ENCODE data around the gene PPM1G.
A peak's percentile ranks its signal among the peaks of the same experiment; 100 is the strongest.

PPM1G gene

GRCh38 chr2:27373567-27373966 is 35.8 kb downstream of the PPM1G start:
- no peak overlapping the region for H3K27ac ChIP-seq (replicated peaks)
- no peak for DNase-seq (ENCODE audit: low read depth in 1 of 2, low spot score in 1 of 2)
- H3K27me3 ChIP-seq (ENCODE audit: insufficient read depth, poor library complexity, severe bottlenecking): no peaks in the 10 kb centered on the region
- no peak overlapping the region for H3K4me3 ChIP-seq (replicated peaks; ENCODE audit: insufficient read depth, low read length)
- TF ChIP-seq, protein P1, sequence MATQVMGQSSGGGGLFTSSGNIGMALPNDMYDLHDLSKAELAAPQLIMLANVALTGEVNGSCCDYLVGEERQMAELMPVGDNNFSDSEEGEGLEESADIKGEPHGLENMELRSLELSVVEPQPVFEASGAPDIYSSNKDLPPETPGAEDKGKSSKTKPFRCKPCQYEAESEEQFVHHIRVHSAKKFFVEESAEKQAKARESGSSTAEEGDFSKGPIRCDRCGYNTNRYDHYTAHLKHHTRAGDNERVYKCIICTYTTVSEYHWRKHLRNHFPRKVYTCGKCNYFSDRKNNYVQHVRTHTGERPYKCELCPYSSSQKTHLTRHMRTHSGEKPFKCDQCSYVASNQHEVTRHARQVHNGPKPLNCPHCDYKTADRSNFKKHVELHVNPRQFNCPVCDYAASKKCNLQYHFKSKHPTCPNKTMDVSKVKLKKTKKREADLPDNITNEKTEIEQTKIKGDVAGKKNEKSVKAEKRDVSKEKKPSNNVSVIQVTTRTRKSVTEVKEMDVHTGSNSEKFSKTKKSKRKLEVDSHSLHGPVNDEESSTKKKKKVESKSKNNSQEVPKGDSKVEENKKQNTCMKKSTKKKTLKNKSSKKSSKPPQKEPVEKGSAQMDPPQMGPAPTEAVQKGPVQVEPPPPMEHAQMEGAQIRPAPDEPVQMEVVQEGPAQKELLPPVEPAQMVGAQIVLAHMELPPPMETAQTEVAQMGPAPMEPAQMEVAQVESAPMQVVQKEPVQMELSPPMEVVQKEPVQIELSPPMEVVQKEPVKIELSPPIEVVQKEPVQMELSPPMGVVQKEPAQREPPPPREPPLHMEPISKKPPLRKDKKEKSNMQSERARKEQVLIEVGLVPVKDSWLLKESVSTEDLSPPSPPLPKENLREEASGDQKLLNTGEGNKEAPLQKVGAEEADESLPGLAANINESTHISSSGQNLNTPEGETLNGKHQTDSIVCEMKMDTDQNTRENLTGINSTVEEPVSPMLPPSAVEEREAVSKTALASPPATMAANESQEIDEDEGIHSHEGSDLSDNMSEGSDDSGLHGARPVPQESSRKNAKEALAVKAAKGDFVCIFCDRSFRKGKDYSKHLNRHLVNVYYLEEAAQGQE (IDR thresholded peaks at IDR 0.05; ENCODE audit: insufficient replicate concordance, low read depth): no peak
- TF ChIP-seq POLR2AphosphoS5 (IDR thresholded peaks at IDR 0.05; ENCODE audit: low read depth) (no peak), GABPA (IDR thresholded peaks at IDR 0.05; ENCODE audit: low read depth) (no peak), SPI1 (IDR thresholded peaks at IDR 0.05; ENCODE audit: borderline replicate concordance, low read depth) (no peak)
- TF ChIP-seq, protein P2, sequence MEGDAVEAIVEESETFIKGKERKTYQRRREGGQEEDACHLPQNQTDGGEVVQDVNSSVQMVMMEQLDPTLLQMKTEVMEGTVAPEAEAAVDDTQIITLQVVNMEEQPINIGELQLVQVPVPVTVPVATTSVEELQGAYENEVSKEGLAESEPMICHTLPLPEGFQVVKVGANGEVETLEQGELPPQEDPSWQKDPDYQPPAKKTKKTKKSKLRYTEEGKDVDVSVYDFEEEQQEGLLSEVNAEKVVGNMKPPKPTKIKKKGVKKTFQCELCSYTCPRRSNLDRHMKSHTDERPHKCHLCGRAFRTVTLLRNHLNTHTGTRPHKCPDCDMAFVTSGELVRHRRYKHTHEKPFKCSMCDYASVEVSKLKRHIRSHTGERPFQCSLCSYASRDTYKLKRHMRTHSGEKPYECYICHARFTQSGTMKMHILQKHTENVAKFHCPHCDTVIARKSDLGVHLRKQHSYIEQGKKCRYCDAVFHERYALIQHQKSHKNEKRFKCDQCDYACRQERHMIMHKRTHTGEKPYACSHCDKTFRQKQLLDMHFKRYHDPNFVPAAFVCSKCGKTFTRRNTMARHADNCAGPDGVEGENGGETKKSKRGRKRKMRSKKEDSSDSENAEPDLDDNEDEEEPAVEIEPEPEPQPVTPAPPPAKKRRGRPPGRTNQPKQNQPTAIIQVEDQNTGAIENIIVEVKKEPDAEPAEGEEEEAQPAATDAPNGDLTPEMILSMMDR (IDR thresholded peaks at IDR 0.05; ENCODE audit: insufficient read depth, low read length): no peak

DNA sequence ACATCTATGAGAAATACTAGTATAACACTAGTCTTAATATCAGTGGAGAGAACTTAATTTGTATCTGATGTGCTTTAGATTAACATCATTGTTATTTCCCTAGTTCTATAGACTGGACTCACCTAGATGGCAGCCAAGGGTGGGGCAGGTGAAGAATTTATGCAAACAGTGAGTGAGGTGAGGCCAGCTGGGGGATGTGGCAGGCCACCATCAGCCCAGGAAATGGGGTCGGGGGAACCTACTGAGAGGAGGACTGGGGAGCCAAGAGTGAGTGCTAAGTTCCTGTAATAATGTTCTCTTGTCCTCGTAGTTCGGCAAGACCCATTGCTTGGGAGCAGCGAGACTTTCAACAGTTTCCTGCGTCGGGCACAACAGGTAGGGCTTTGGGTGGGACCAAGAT is 36.5 kb downstream of the PPM1G start:
- no peak for TF ChIP-seq SPI1 (IDR thresholded peaks at IDR 0.05; ENCODE audit: borderline replicate concordance, low read depth)
- no peak for TF ChIP-seq GABPA (IDR thresholded peaks at IDR 0.05; ENCODE audit: low read depth)
- TF ChIP-seq, protein P2 (IDR thresholded peaks at IDR 0.05; ENCODE audit: insufficient read depth, low read length): no peak
- no peak for TF ChIP-seq POLR2AphosphoS5 (IDR thresholded peaks at IDR 0.05; ENCODE audit: low read depth)
- TF ChIP-seq, protein P1 (IDR thresholded peaks at IDR 0.05; ENCODE audit: insufficient replicate concordance, low read depth): no peak
- no peak overlapping the region for H3K27ac ChIP-seq (replicated peaks)
- DNase-seq (ENCODE audit: low read depth in 1 of 2, low spot score in 1 of 2): no peak
- H3K4me3 ChIP-seq (replicated peaks; ENCODE audit: insufficient read depth, low read length): no peak overlapping the region
- H3K27me3 ChIP-seq (ENCODE audit: insufficient read depth, poor library complexity, severe bottlenecking): no peaks in the 10 kb centered on the region

GRCh38 chr2:27370816-27371620 is 38.4 kb downstream of the PPM1G start:
- Histone ChIP-seq H3K27me3 (ENCODE audit: insufficient read depth, poor library complexity, severe bottlenecking) (no peaks in the 10 kb centered on the region), H3K27ac (replicated peaks) (peak overlapping the region; percentile 97), H3K4me3 (replicated peaks; ENCODE audit: insufficient read depth, low read length) (peak overlapping the region; percentile 83)
- TF ChIP-seq, protein P2 (IDR thresholded peaks at IDR 0.05; ENCODE audit: insufficient read depth, low read length): no peak
- TF ChIP-seq SPI1 (IDR thresholded peaks at IDR 0.05; ENCODE audit: borderline replicate concordance, low read depth) (peak; percentile 72; the same call in 1 of the 2 replicates), POLR2AphosphoS5 (IDR thresholded peaks at IDR 0.05; ENCODE audit: low read depth) (peak; percentile 87), GABPA (IDR thresholded peaks at IDR 0.05; ENCODE audit: low read depth) (peak; percentile 51)
- TF ChIP-seq, protein P1 (IDR thresholded peaks at IDR 0.05; ENCODE audit: insufficient replicate concordance, low read depth): no peak
- peak; percentile 70 to 89 for DNase-seq (ENCODE audit: low read depth in 1 of 2, low spot score in 1 of 2)
